Measurements from ENCODE around the gene PLCB1. TPM values are rescaled to one million over a fixed set of nuclear protein-coding genes. Genes with fewer than 3 reads are reported as not detected.
A peak's percentile ranks its signal among the peaks of the same experiment; 100 is the strongest.
"Not testable (repeated sequence)": the region's sequence is repeated elsewhere in the genome, so short reads cannot be mapped to it uniquely, and the experiment has no call there.

PLCB1 gene
- total RNA-seq, 1 experiment from 2014 or later: 14.9 TPM

DNA sequence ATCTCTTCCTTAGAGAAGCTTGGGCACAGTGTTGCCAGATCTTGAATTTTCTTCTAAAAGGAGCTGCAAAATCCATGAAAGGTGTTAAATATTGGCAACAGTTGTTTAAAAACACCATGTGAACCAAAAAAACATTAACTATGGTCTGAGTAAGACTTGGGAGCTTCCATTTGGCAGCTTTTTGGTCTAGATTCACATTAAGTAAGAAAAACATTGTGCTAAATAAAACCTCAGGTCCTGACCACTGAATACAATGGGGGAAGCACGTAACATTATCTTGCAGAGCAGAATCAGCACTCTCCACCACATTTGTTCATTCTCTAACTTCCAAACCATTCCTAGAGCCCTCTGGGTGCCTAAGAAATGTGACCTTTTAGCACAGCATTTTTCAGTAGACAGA, 499.2 kb downstream of the PLCB1 start:
- DNase-seq (ENCODE audit: low read depth, low spot score): no peak
- in situ Hi-C loops (cut with HindIII; ENCODE audit: low pct_unique_long_range_greater_than_20kb, low sequenced_read_pairs): no loop called here

DNA sequence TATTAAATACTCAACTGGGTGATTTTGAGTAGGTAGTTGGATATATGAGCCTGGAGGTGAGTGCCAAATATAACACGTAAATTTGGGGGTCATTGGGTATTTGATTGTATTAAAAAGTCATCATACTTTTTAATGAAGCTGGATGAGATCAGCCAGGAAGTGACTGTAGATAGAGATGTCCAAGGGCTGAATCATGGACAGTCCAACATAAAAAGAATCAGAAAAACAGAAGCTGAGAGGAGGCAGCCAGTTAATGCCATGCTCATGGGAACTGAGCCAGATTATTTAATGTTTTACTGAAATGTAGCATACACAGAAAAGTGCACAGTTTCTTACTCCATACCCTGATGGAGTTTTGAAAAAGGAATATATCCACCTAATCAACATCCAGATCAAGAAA, 501.3 kb downstream of the PLCB1 start:
- in situ Hi-C loops (cut with HindIII; ENCODE audit: low pct_unique_long_range_greater_than_20kb, low sequenced_read_pairs): no loop called here
- DNase-seq (ENCODE audit: low read depth, low spot score): no peak

DNA sequence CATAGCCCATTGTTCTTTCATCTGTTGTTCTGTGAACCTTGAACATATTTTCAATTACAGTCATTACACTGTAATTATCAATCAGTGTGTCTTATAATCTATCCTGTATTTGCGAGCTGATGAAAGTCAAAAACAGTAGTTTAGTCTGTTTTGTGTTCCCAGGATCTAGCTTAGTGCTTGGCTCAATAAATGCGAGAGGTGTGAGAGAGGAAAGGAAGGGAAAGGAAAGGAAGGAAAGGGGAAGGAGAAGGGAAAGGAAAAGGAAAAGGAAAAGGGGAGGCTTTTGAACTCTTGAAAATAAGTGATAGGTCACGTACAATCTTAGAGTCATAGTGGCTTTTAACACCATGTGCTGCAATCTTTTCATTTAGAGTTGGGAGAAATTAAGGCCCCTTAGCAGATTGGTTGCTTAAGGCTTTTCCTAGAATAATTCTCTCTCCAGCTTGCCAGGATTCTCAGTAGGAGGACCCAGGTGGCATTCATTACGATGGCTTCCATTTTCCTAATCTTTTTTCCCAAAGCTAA, 503.0 kb downstream of the PLCB1 start:
- no peak for DNase-seq (ENCODE audit: low read depth, low spot score)
- in situ Hi-C loops (cut with HindIII; ENCODE audit: low pct_unique_long_range_greater_than_20kb, low sequenced_read_pairs): no loop called here

- in situ Hi-C loops (cut with HindIII; ENCODE audit: low pct_unique_long_range_greater_than_20kb, low sequenced_read_pairs): no loop called here
Measured at GRCh38 chr20:8635837-8636236, 503.8 kb downstream of the PLCB1 start.

DNA sequence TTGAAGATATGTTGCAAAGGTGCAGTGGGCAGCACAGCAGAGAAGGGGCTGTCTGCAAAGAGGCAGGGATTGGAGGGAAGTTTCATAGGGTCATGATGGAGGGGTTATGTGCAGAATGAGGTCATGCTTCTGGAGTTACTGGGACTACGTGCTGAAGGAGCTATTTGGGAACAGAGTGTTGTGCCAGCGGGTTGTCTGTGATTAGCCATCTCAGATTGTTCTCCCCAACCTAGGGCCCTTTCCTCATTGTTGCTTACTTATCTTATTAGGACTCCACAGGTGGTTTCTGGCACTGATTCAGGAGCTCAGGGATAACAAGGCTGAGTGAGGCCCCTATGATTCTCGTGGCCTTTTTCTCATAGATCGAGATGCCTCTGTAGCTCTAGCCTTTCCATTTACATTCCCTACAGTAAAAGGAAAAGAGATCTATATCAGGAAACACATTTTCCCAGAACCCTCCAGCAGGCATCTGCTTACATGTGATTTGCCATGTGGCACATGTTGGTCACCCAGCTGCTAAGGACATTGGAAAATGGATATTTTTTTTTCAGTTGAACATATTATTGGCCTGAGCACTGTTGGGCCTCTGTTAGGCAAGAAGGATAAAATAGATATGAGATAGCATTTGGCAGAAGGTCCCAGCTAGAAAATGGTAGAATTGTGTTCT, 507.2 kb downstream of the PLCB1 start:
- in situ Hi-C loops (cut with HindIII; ENCODE audit: low pct_unique_long_range_greater_than_20kb, low sequenced_read_pairs): no loop called here
- no peak for DNase-seq (ENCODE audit: low read depth, low spot score)

More at GRCh38 chr20:8635837-8636236, 503.8 kb downstream of the PLCB1 start:
- DNase-seq (ENCODE audit: low read depth, low spot score): no peak

GRCh38 chr20:8640461-8640860, 508.4 kb downstream of the PLCB1 start:
- in situ Hi-C loops (cut with HindIII; ENCODE audit: low pct_unique_long_range_greater_than_20kb, low sequenced_read_pairs): no loop called here
- DNase-seq (ENCODE audit: low read depth, low spot score): no peak

DNA sequence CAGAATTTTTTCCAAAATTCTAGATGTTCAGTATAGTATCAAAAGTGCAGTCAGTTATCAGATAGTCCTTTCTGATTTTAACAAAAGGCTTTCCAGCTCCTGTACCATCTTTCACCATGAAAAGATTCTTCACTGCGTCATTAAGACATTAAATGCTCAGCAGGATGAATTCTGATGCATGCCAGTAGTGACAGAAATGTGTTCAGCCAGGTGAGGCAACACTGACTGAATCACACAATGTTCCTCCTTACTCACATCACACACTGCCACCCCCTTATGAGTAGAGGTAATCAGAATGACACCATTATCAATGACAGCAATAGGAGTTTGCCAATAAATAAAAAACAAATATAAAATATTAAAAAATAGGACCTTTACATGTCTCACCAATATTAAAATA, 510.2 kb downstream of the PLCB1 start:
- no peak for DNase-seq (ENCODE audit: low read depth, low spot score)
- in situ Hi-C loops (cut with HindIII; ENCODE audit: low pct_unique_long_range_greater_than_20kb, low sequenced_read_pairs): no loop called here

GRCh38 chr20:8644468-8644867, 512.4 kb downstream of the PLCB1 start:
- in situ Hi-C loops (cut with HindIII; ENCODE audit: low pct_unique_long_range_greater_than_20kb, low sequenced_read_pairs); DNase-seq (ENCODE audit: low read depth, low spot score): not testable (repeated sequence)

DNA sequence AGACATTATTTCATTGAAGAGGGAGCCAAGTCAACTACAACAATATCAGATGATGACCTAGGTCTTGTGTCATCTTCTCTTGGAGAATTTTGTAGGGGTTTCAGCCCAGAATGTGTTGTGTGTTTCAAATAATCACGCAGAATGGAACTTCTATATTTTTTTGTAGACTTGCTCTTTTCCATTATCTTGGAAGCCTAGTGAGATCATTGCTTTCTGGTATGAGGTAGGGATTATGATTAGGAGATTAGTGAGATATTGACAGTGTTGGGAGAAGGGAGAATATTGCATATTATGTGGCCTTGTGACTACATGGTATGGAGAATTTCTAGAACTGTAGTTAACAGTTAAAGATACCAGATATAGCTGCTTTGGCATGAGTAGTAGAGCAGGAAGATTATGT, 513.3 kb downstream of the PLCB1 start:
- DNase-seq (ENCODE audit: low read depth, low spot score): no peak
- in situ Hi-C loops (cut with HindIII; ENCODE audit: low pct_unique_long_range_greater_than_20kb, low sequenced_read_pairs): no loop called here

- no peak for DNase-seq (ENCODE audit: low read depth, low spot score)
- in situ Hi-C loops (cut with HindIII; ENCODE audit: low pct_unique_long_range_greater_than_20kb, low sequenced_read_pairs): no loop called here
Measured at GRCh38 chr20:8646033-8646441, 514.0 kb downstream of the PLCB1 start.

DNA sequence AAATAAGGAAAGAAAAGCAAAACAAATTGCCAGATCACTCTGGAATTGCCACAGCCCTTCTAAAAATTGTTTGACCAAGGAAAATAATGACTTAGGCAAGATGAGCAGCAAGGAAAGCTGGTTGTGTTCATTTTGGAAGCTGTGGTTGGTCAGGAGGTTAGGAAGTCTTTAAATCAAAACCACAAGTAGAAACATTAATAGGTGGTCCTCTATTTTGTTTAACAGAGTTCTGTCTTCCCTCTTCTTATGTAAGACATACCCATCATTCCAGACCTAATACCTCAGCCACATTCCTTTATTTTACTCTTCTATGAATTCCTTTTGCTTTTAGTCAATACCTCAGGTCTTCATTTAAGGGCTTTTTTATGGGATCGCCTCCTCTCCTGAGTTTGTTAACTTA, 514.6 kb downstream of the PLCB1 start:
- DNase-seq (ENCODE audit: low read depth, low spot score): no peak
- in situ Hi-C loops (cut with HindIII; ENCODE audit: low pct_unique_long_range_greater_than_20kb, low sequenced_read_pairs): no loop called here

- no peak for DNase-seq (ENCODE audit: low read depth, low spot score)
- in situ Hi-C loops (cut with HindIII; ENCODE audit: low pct_unique_long_range_greater_than_20kb, low sequenced_read_pairs): no loop called here
Measured at GRCh38 chr20:8647961-8648441, 515.9 kb downstream of the PLCB1 start.

DNA sequence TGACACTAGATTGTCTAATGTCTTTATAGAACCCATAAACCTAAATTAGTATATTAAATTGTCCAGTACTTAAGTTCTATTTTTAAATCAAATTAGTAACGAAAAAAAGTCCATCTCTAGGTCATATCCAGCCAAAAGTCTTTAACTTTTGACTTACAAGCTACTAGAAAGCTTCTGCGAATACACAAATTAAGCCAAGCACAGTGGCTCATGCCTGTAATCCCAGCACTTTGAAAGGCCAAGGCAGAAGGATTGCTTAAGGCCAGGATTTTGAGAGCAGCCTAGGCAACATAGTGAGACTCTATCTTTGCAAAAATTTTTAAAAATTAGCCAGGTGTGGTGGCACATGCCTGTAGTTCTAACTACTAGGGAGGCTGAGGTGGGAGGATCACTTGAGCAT, 516.4 kb downstream of the PLCB1 start:
- no peak for DNase-seq (ENCODE audit: low read depth, low spot score)
- in situ Hi-C loops (cut with HindIII; ENCODE audit: low pct_unique_long_range_greater_than_20kb, low sequenced_read_pairs): no loop called here

GRCh38 chr20:8652396-8652795, 520.3 kb downstream of the PLCB1 start:
- in situ Hi-C loops (cut with HindIII; ENCODE audit: low pct_unique_long_range_greater_than_20kb, low sequenced_read_pairs): no loop called here
- DNase-seq (ENCODE audit: low read depth, low spot score): no peak

- in situ Hi-C loops (cut with HindIII; ENCODE audit: low pct_unique_long_range_greater_than_20kb, low sequenced_read_pairs): no loop called here
- DNase-seq (ENCODE audit: low read depth, low spot score): no peak
Measured at GRCh38 chr20:8654486-8654885, 522.4 kb downstream of the PLCB1 start.

DNA sequence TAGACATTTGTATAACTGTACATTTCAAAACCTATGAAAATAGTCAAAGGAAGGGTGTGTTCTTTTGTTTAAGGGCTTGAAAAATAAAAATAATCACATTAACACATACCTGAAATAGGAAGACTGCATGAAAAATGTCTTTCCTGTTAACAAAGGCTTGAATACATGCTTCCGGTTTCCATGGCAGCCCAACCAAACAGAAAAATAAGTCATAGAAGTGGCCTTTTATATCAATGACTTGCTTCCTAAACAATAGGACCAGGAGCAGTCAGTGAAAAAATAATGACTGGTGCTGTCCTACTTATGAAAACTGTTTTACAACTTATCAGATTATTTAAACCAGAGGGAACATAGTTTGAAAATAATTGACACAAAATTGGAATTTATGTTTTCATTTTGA, 524.3 kb downstream of the PLCB1 start:
- peak; percentile 26 for DNase-seq (ENCODE audit: low read depth, low spot score)
- in situ Hi-C loops (cut with HindIII; ENCODE audit: low pct_unique_long_range_greater_than_20kb, low sequenced_read_pairs): no loop called here

DNA sequence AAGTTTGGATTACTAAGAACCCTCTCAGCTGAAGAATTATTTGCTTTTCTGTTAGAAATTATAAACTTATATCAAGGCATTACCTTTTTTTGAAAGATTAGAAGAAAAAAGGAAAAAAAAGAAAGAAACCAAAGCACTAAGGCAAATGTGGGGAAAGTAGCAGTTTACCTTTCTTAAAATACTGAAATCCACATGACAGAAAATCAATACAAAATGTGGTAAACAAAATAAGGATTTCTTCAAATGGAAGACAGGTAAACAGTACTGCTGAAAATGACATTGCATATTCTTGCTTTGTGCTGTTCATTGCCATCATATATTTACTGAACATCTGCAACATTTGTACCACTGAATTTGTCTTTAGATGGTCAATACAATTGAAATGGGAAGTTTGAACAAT, 525.6 kb downstream of the PLCB1 start:
- no peak for DNase-seq (ENCODE audit: low read depth, low spot score)
- in situ Hi-C loops (cut with HindIII; ENCODE audit: low pct_unique_long_range_greater_than_20kb, low sequenced_read_pairs): no loop called here

- in situ Hi-C loops (cut with HindIII; ENCODE audit: low pct_unique_long_range_greater_than_20kb, low sequenced_read_pairs): no loop called here
- no peak for DNase-seq (ENCODE audit: low read depth, low spot score)
Measured at GRCh38 chr20:8658103-8658502, 526.0 kb downstream of the PLCB1 start.

GRCh38 chr20:8661229-8661952, 529.3 kb downstream of the PLCB1 start:
- DNase-seq (ENCODE audit: low read depth, low spot score): no peak
- in situ Hi-C loops (cut with HindIII; ENCODE audit: low pct_unique_long_range_greater_than_20kb, low sequenced_read_pairs): no loop called here
